Measurements from ENCODE around the gene PHC2. TPM values are rescaled to one million over a fixed set of nuclear protein-coding genes. Genes with fewer than 3 reads are reported as not detected.

Gene PHC2
- total and polyA plus RNA-seq, 9 of the 15 experiments (the other 6 are each of a cell fraction or from before 2014, with no cell fraction given) = 3.1 to 67.6 (median 34.6) TPM

- TF ChIP-seq PBX2 (CRISPR knock-in tag; IDR thresholded peaks at IDR 0.05; ENCODE audit: low read depth) (no peak), PBX2 (tag; conservative IDR thresholded peaks at IDR 0.05; ENCODE audit: low read depth) (peak; percentile 44), ZNF395 (CRISPR knock-in tag; IDR thresholded peaks at IDR 0.05) (peak; percentile 54; the same call in 1 of the 2 replicates), ATF1 (CRISPR knock-in tag; IDR thresholded peaks at IDR 0.05) (no peak), ATF1 (tag; IDR thresholded peaks at IDR 0.05) (0 out of 2 replicates have a peak, but pooled peaks have one; percentile 23), ELF1 (tag; IDR thresholded peaks at IDR 0.05) (no peak), ZNF133 (CRISPR knock-in tag; IDR thresholded peaks at IDR 0.05) (no peak), PRMT5 (CRISPR knock-in tag; IDR thresholded peaks at IDR 0.05) (no peak), DMBX1 (CRISPR knock-in tag; IDR thresholded peaks at IDR 0.05; ENCODE audit: borderline replicate concordance) (no peak), MAFG (tag; conservative IDR thresholded peaks at IDR 0.05) (0 out of 2 replicates have a peak, but pooled peaks have one; percentile 5), NCOA1 (IDR thresholded peaks at IDR 0.05; ENCODE audit: low read depth) (no peak), SAFB (IDR thresholded peaks at IDR 0.05; ENCODE audit: borderline replicate concordance, low read depth, low read length) (no peak), HNRNPUL1 (IDR thresholded peaks at IDR 0.05; ENCODE audit: low read length) (no peak), GTF2E2 (tag; IDR thresholded peaks at IDR 0.05) (peak; percentile 54; the same call in 1 of the 2 replicates), PRDM10 (IDR thresholded peaks at IDR 0.05; ENCODE audit: partially characterized antibody) (no peak), SPI1 (IDR thresholded peaks at IDR 0.05; ENCODE audit: borderline replicate concordance, low read depth, low read length) (peak; percentile 75), MEIS2 (IDR thresholded peaks at IDR 0.05; ENCODE audit: partially characterized antibody) (peak; percentile 61), ZNF584 (CRISPR knock-in tag; IDR thresholded peaks at IDR 0.05; ENCODE audit: low read depth) (0 out of 2 replicates have a peak, but pooled peaks have one; percentile 26), BHLHE40 (IDR thresholded peaks at IDR 0.05; ENCODE audit: low read length) (peak; percentile 35; the same call in 1 of the 2 replicates)
Measured at GRCh38 chr1:33433509-33434362, 2.8 kb upstream of the PHC2 start (continued).

Data from K562 (cell line).